Dermis lymphatic vessel endothelial cell (primary cell): ENCODE data around the gene FGFR2. TPM values are rescaled to one million over a fixed set of nuclear protein-coding genes. Genes with fewer than 3 reads are reported as not detected.

Experiments used
- total RNA-seq: library from RNA; depleted of rRNA; stranded (reverse); fragments of >200 nt; gene quantifications from 2 replicates; pipeline ENCODE4 v1.2.1, GENCODE V29; 2014

The FGFR2 gene
- total RNA-seq, result under 0.01 and 0.09 TPM in 2 replicates

GRCh38 chr10:121598263-121599249, at the start of gene FGFR2:
Gene FGFR2, minus strand, starts transcription at chr10:121598444. Its CDS starts 4,627 bp downstream, at chr10:121593817.

